ENCODE data around the gene CNTNAP2. TPM values are rescaled to one million over a fixed set of nuclear protein-coding genes. Genes with fewer than 3 reads are reported as not detected.

CNTNAP2 gene
- total RNA-seq, 1 experiment from 2014 or later, result 64.5 TPM

GRCh38 chr7:147496209-147496608, 1379.6 kb downstream of the CNTNAP2 start:
- Histone ChIP-seq H3K27ac (ENCODE audit: insufficient read length, low read depth, low read length) (no peak overlapping the region), H3K4me2 (ENCODE audit: insufficient read depth, insufficient read length, low read length) (no peak overlapping the region), H3T11ph (ENCODE audit: low read length) (no peak overlapping the region), H3K9ac (ENCODE audit: extremely low read depth, insufficient read length, low read length) (no peak overlapping the region), H3K9me3 (ENCODE audit: control insufficient read depth, low read depth, low read length) (no peaks in the 10 kb centered on the region), H2AFZ (ENCODE audit: low read length) (no peak overlapping the region), H2BK20ac (ENCODE audit: low read depth, low read length, poor library complexity, severe bottlenecking) (no peak overlapping the region), H4K91ac (ENCODE audit: insufficient read length, low read depth, low read length) (no peak overlapping the region), H3K14ac (ENCODE audit: insufficient read depth, low read length) (no peak overlapping the region), H3K18ac (ENCODE audit: insufficient read length, low read depth, low read length) (no peak overlapping the region), H3K4ac (ENCODE audit: low read depth, low read length) (no peak overlapping the region), H3K79me2 (ENCODE audit: insufficient read depth, low read length) (no peaks in the 10 kb centered on the region), H3K56ac (ENCODE audit: insufficient read length, low read depth, low read length) (no peak overlapping the region), H2AK5ac (ENCODE audit: insufficient read length, low read length) (no peak overlapping the region), H2BK12ac (ENCODE audit: insufficient read length, low read depth, low read length) (no peak overlapping the region), H2BK120ac (ENCODE audit: low read depth, low read length, poor library complexity, severe bottlenecking) (no peak overlapping the region), H3K23ac (ENCODE audit: insufficient read length, low read depth, low read length) (no peak overlapping the region), H4K5ac (ENCODE audit: insufficient read length, low read depth, low read length) (no peak overlapping the region), H3K4me1 (ENCODE audit: insufficient read depth, low read length) (no peaks in the 10 kb centered on the region), H2BK5ac (ENCODE audit: insufficient read length, low read length) (no peak overlapping the region), H3K23me2 (ENCODE audit: insufficient read length, low read depth, low read length, poor library complexity, severe bottlenecking) (no peaks in the 10 kb centered on the region), H2BK15ac (ENCODE audit: low read depth, low read length) (no peak overlapping the region), H4K8ac (replicated peaks; ENCODE audit: insufficient read length, low read depth, low read length) (no peak overlapping the region), H4K20me1 (ENCODE audit: control insufficient read depth, insufficient read depth, insufficient read length) (no peaks in the 10 kb centered on the region), H3K27me3 (ENCODE audit: insufficient read depth, low read length) (no peaks in the 10 kb centered on the region), H3K79me1 (ENCODE audit: insufficient read depth, low read depth, low read length, poor library complexity, severe bottlenecking) (no peaks in the 10 kb centered on the region)
- no peaks in the 10 kb centered on the region for H3K27me3 Mint-ChIP-seq (ENCODE audit: low read depth)
- no CpG with 5 or more reads among the region's 1 CpG for WGBS (ENCODE audit: extremely low coverage, insufficient read length, low lambda C conversion rate)
- H3K4me1 Mint-ChIP-seq, result no peaks in the 10 kb centered on the region
- H3K4me3 Mint-ChIP-seq, result no peak overlapping the region
- H3K9me3 Mint-ChIP-seq, result peaks cover 9 to 12% of the 10 kb centered on the region in 2 experiments; a peak in 4 of 5 replicates
- peaks cover 3 to 11% (median 3%) of the 10 kb centered on the region in 3 experiments; a peak in 4 of 7 replicates for H3K36me3 Mint-ChIP-seq (ENCODE audit: insufficient read depth in 1 of 3, low read depth in 3 of 3)
- no peak for TF ChIP-seq CTCF (conservative IDR thresholded peaks at IDR 0.05)
- H3K27ac Mint-ChIP-seq, result no peak overlapping the region
- no peak for DNase-seq
